Endothelial cell of umbilical vein (primary cell): ENCODE results near the gene PBX3. TPM values are rescaled to one million over a fixed set of nuclear protein-coding genes. Genes with fewer than 3 reads are reported as not detected.

Experiments used
- BruUV-seq: library from RNA; stranded (reverse); fragments of 400-500 nt; replicated peaks from 2 replicates; lab custom pipeline; 2021; lab: Mats Ljungman, UMichigan
- CTCF ChIA-PET: fragments of 300-600, 350-600 bp; sonication (Branson Sonifier 250); formaldehyde crosslinking; loops from one replicate; lab custom pipeline; 2021; ENCODE audit warnings: antibody characterized with exemption, inconsistent platforms; lab: Charles Lee
- POLR2A ChIA-PET: fragments of 300-600, 350-600 bp; sonication (Branson Sonifier 250); formaldehyde crosslinking; loops from one replicate; lab custom pipeline; 2021; ENCODE audit warnings: antibody characterized with exemption, inconsistent platforms; lab: Charles Lee
- DNase-seq: peaks from one replicate; pipeline ENCODE4 v3.0.0-alpha.2; 2011; ENCODE audit warnings: low read depth, low spot score
- FAIRE-seq: peaks from 2 replicates; lab custom pipeline; 2011; peaks lifted over from hg19 to GRCh38; lab: Jason Lieb, UNC
- H2AFZ ChIP-seq: 2 replicates; pipeline ENCODE4 v1.6.0; 2012; ENCODE audit warnings: low read depth, low read length, control low read depth, inconsistent platforms
- H3K27ac ChIP-seq: 2 replicates; pipeline ENCODE4 v1.5.1; 2011; ENCODE audit warnings: low read depth, mild to moderate bottlenecking, control low read depth, low read length, moderate library complexity; ENCODE audit not compliant: insufficient read depth
- H3K27me3 ChIP-seq, 2 experiments: 2 replicates each; pipeline versions ENCODE4 v1.6.0 to v1.6.1; 2011; ENCODE audit warnings: low read length in 2 of 2, mixed read lengths in 1 of 2; ENCODE audit not compliant: control insufficient read depth in 2 of 2, insufficient read depth in 2 of 2
- H3K36me3 ChIP-seq, 2 experiments: 2 replicates in 1 of 2; 3 replicates in 1 of 2; pipeline ENCODE4 v1.5.1; 2011; ENCODE audit warnings: low read length in 2 of 2, mild to moderate bottlenecking in 1 of 2, moderate library complexity in 1 of 2; ENCODE audit not compliant: control insufficient read depth in 2 of 2, insufficient read depth in 2 of 2; ENCODE audit errors: extremely low read depth in 1 of 2
- H3K4me1 ChIP-seq: 3 replicates; pipeline ENCODE4 v1.5.1; 2011; ENCODE audit warnings: mild to moderate bottlenecking, low read length; ENCODE audit not compliant: control insufficient read depth, insufficient read depth; ENCODE audit errors: extremely low read depth
- H3K4me2 ChIP-seq: 2 replicates; pipeline ENCODE4 v1.6.1; 2011; ENCODE audit warnings: low read length, control low read depth, mixed read lengths; ENCODE audit not compliant: insufficient read depth
- H3K4me3 ChIP-seq, 3 experiments: fragments of 200-600 bp in 1 of 3; sonication (generic), shearing (Covaris generic) in 1 of 3; replicated peaks in 1 of 3; 2 replicates each; pipeline ENCODE4 v1.5.1; 2011 to 2016; ENCODE audit warnings: control low read depth in 3 of 3, low read length in 3 of 3, mild to moderate bottlenecking in 2 of 3, inconsistent platforms in 1 of 3, low read depth in 1 of 3, moderate library complexity in 1 of 3; ENCODE audit not compliant: insufficient read depth in 1 of 3
- H3K79me2 ChIP-seq: 2 replicates; pipeline ENCODE4 v1.6.0; 2012; ENCODE audit warnings: low read length, inconsistent platforms; ENCODE audit not compliant: control insufficient read depth, insufficient read depth
- H3K9ac ChIP-seq: replicated peaks from 2 replicates; pipeline ENCODE3; 2011; ENCODE audit warnings: low read length, control low read depth; ENCODE audit not compliant: insufficient read depth; ENCODE audit errors: extremely low read depth
- H3K9me1 ChIP-seq: replicated peaks from 3 replicates; pipeline ENCODE4 v1.6.0; 2011; ENCODE audit warnings: mild to moderate bottlenecking, low read length; ENCODE audit not compliant: control insufficient read depth, insufficient read depth; ENCODE audit errors: extremely low read depth
- H3K9me3 ChIP-seq: replicated peaks from 2 replicates; pipeline ENCODE4 v1.5.1; 2012; ENCODE audit warnings: low read length, inconsistent platforms; ENCODE audit not compliant: control insufficient read depth, insufficient read depth
- H4K20me1 ChIP-seq: replicated peaks from 2 replicates; pipeline ENCODE3; 2011; ENCODE audit warnings: mild to moderate bottlenecking, low read length; ENCODE audit not compliant: control insufficient read depth, insufficient read depth; ENCODE audit errors: extremely low read depth
- CTCF ChIP-seq, 2 donors: IDR thresholded peaks; 1 replicate in 1 of 2; 2 replicates in 1 of 2; pipeline ENCODE4 v1.5.1; 2011; ENCODE audit warnings: low read length in 2 of 2, mild to moderate bottlenecking in 2 of 2, moderate library complexity in 2 of 2, control low read depth in 1 of 2, inconsistent platforms in 1 of 2, low read depth in 1 of 2; ENCODE audit not compliant: insufficient read depth in 1 of 2; ENCODE audit errors: extremely low read depth in 1 of 2
- EZH2 ChIP-seq: IDR thresholded peaks from 2 replicates; pipeline ENCODE4 v1.6.1; 2012; ENCODE audit warnings: borderline replicate concordance, low read depth, mild to moderate bottlenecking, moderate library complexity, low read length, inconsistent platforms; ENCODE audit not compliant: severe bottlenecking
- FOS ChIP-seq: IDR thresholded peaks from 2 replicates; pipeline ENCODE4 v1.6.1; 2011; ENCODE audit warnings: mild to moderate bottlenecking, low read length, moderate library complexity, borderline replicate concordance; ENCODE audit not compliant: insufficient read depth
- GATA2 ChIP-seq: IDR thresholded peaks from 2 replicates; pipeline ENCODE4 v1.7.0; 2011; ENCODE audit warnings: low read depth, mild to moderate bottlenecking, moderate library complexity, mixed read lengths, low read length; ENCODE audit not compliant: insufficient read length, insufficient read depth
- JUN ChIP-seq: IDR thresholded peaks from 2 replicates; pipeline ENCODE4 v1.6.1; 2011; ENCODE audit warnings: borderline replicate concordance, low read depth; ENCODE audit not compliant: insufficient read length, insufficient read depth
- MYC ChIP-seq: IDR thresholded peaks from one replicate; pipeline ENCODE4 v1.6.1; 2011; ENCODE audit warnings: mild to moderate bottlenecking, low read depth, low read length
- POLR2A ChIP-seq: IDR thresholded peaks from 2 replicates; pipeline ENCODE4 v1.6.1; 2012; ENCODE audit warnings: low read depth, mild to moderate bottlenecking, control low read depth, low read length
- POLR2AphosphoS5 ChIP-seq: IDR thresholded peaks from 2 replicates; pipeline ENCODE4 v1.6.1; 2012; ENCODE audit warnings: low read depth, mild to moderate bottlenecking, control low read depth, low read length, moderate library complexity; ENCODE audit not compliant: insufficient read depth
- dilution Hi-C: fragments of 300-500 bp; cut with MboI; formaldehyde crosslinking; loops from one replicate; pipeline ENCODE4 v1.15.0; 2019; ENCODE audit warnings: low sequenced_read_pairs; ENCODE audit not compliant: extremely low pct_ligation_motif_present
- intact Hi-C: fragments of 100-400 bp; cut with micrococcal nuclease; formaldehyde crosslinking; loops from one replicate; pipeline ENCODE4 v1.10.0; 2022
- polyA plus RNA-seq, 4 experiments: library from polyadenylated mRNA; depleted of rRNA in 3 of 4; stranded (reverse) in 3 of 4; unstranded in 1 of 4; fragments of >200 nt; gene quantifications; 2 replicates each; pipeline versions ENCODE4 v1.2.1 to v1.2.3, GENCODE V29; 2011 to 2012; ENCODE audit warnings: missing spikeins in 1 of 4
- total RNA-seq: library from RNA; stranded (reverse); gene quantifications from 2 replicates; pipeline ENCODE4 v1.2.3, GENCODE V29; 2021

The PBX3 gene
- total and polyA plus RNA-seq, 2 donors (not counting 3 experiments of a cell fraction or from before 2014, with no cell fraction given): 18.8 to 42.0 TPM

GRCh38 chr9:125993466-125993865 is 246.3 kb downstream of the PBX3 start:
- DNase-seq (no peak), FAIRE-seq (no peak)
- dilution Hi-C loops: no loop called here
- H3K4me3 ChIP-seq: no peak overlapping the region
- no peaks in the 10 kb centered on the region for H4K20me1 ChIP-seq
- intact Hi-C loops: no loop called here
- BruUV-seq: no TSS peak
- TF ChIP-seq POLR2AphosphoS5 (no peak), MYC (no peak)
- no peaks in the 10 kb centered on the region for H3K36me3 ChIP-seq
- H3K9me3 ChIP-seq: no peaks in the 10 kb centered on the region
- no peaks in the 10 kb centered on the region for H3K9me1 ChIP-seq
- CTCF ChIA-PET: no interaction called here
- POLR2A ChIA-PET: no interaction called here
- H2AFZ ChIP-seq: no peak overlapping the region
- no peak overlapping the region for H3K4me2 ChIP-seq
- H3K27me3 ChIP-seq: no peaks in the 10 kb centered on the region
- no peak overlapping the region for H3K27ac ChIP-seq
- H3K4me1 ChIP-seq: no peaks in the 10 kb centered on the region
- no peak overlapping the region for H3K9ac ChIP-seq
- H3K79me2 ChIP-seq: no peaks in the 10 kb centered on the region

GRCh38 chr9:125994066-125994943 is 247.1 kb downstream of the PBX3 start:
- Histone ChIP-seq H3K27ac (no peak overlapping the region), H3K9ac (no peak overlapping the region), H3K9me3 (no peaks in the 10 kb centered on the region), H3K79me2 (no peaks in the 10 kb centered on the region), H3K4me3 (no peak overlapping the region), H4K20me1 (no peaks in the 10 kb centered on the region), H3K4me1 (no peaks in the 10 kb centered on the region), H3K36me3 (no peaks in the 10 kb centered on the region), H2AFZ (no peak overlapping the region), H3K4me2 (no peak overlapping the region), H3K27me3 (no peaks in the 10 kb centered on the region), H3K9me1 (no peaks in the 10 kb centered on the region)
- FAIRE-seq (no peak), DNase-seq (no peak)
- TF ChIP-seq CTCF (IDR thresholded peaks at IDR 0.05; ENCODE audit: extremely low read depth in 1 of 2, insufficient read depth in 1 of 2, low read depth in 1 of 2, low read length in 2 of 2) (no peak), EZH2 (no peak), MYC (no peak), JUN (no peak), FOS (no peak), POLR2A (no peak), POLR2AphosphoS5 (no peak), GATA2 (no peak)
- ChIA-PET CTCF (no interaction called here), POLR2A (no interaction called here)
- BruUV-seq: no TSS peak
- intact Hi-C loops (no loop called here), dilution Hi-C loops (no loop called here)
